ENCODE measurements around the gene CDC42BPB. TPM values are rescaled to one million over a fixed set of nuclear protein-coding genes. Genes with fewer than 3 reads are reported as not detected.
A peak's percentile ranks its signal among the peaks of the same experiment; 100 is the strongest.

Gene CDC42BPB
- total and polyA plus RNA-seq, 2 of the 4 experiments (the other 2 are of a cell fraction), result 49.1 to 81.4 TPM

GRCh38 chr14:103045371-103045869 lies 11.9 kb downstream of the CDC42BPB start:
- no peak overlapping the region for H4K91ac ChIP-seq (ENCODE audit: insufficient read depth, low read depth, low read length)
- H2BK20ac ChIP-seq (ENCODE audit: low read depth, low read length), result no peak overlapping the region
- H3K27ac ChIP-seq (ENCODE audit: insufficient read depth, low read length), result no peak overlapping the region
- no peak overlapping the region for H2BK15ac ChIP-seq (ENCODE audit: low read depth, low read length)
- TF ChIP-seq CHD1 (IDR thresholded peaks at IDR 0.05; ENCODE audit: low read depth, low read length) (no peak), RCOR1 (IDR thresholded peaks at IDR 0.05; ENCODE audit: insufficient replicate concordance, low read length) (no peak), RAD21 (IDR thresholded peaks at IDR 0.05; ENCODE audit: low read length) (no peak), CEBPB (IDR thresholded peaks at IDR 0.05; ENCODE audit: low read depth, low read length) (no peak), POLR2A (IDR thresholded peaks at IDR 0.05; ENCODE audit: low read depth, low read length) (no peak), BHLHE40 (IDR thresholded peaks at IDR 0.05; ENCODE audit: low read depth, low read length) (no peak), SMC3 (IDR thresholded peaks at IDR 0.05; ENCODE audit: low read depth, low read length) (no peak), FOS (IDR thresholded peaks at IDR 0.05; ENCODE audit: low read depth, low read length) (no peak), USF2 (IDR thresholded peaks at IDR 0.05; ENCODE audit: low read depth, low read length) (no peak), NFE2L2 (IDR thresholded peaks at IDR 0.05; ENCODE audit: low read depth, low read length) (no peak), ELK1 (IDR thresholded peaks at IDR 0.05; ENCODE audit: borderline replicate concordance, low read depth, low read length) (no peak), MAZ (IDR thresholded peaks at IDR 0.05; ENCODE audit: borderline replicate concordance, low read depth, low read length) (no peak), RFX5 (IDR thresholded peaks at IDR 0.05; ENCODE audit: low read depth, low read length) (no peak), MXI1 (IDR thresholded peaks at IDR 0.05; ENCODE audit: borderline replicate concordance, low read depth, low read length) (no peak), CTCF (conservative IDR thresholded peaks at IDR 0.05; ENCODE audit: low read depth, low read length) (no peak), MAFK (IDR thresholded peaks at IDR 0.05; ENCODE audit: low read depth, low read length) (no peak)
- ATAC-seq (ENCODE audit: low read depth) (peak; percentile 44), DNase-seq (no peak)
- no peaks in the 10 kb centered on the region for H3K9me3 ChIP-seq (ENCODE audit: control insufficient read depth, insufficient read depth, low read length)
- no peak overlapping the region for H2AK9ac ChIP-seq (replicated peaks; ENCODE audit: low read depth, low read length, poor library complexity)
- H3K4me1 ChIP-seq (ENCODE audit: control insufficient read depth, insufficient read depth, low read length), result peaks cover 1% of the 10 kb centered on the region; the same call in 1 of the 2 replicates
- WGBS, 2 experiments (ENCODE audit: extremely low coverage in 2 of 2, insufficient read length in 1 of 2), result no CpG with 5 or more reads among the region's 15 CpGs
- no peak overlapping the region for H3K4me2 ChIP-seq (ENCODE audit: low read depth, low read length)
- no peaks in the 10 kb centered on the region; the same call in none of the 2 replicates for H3K9me1 ChIP-seq (ENCODE audit: insufficient read depth, low read length)
- H2AK5ac ChIP-seq (ENCODE audit: low read depth, low read length), result no peak overlapping the region
- H3K23ac ChIP-seq (ENCODE audit: low read depth, low read length), result no peak overlapping the region
- H3K9ac ChIP-seq (ENCODE audit: low read depth, low read length), result no peak overlapping the region
- H2BK5ac ChIP-seq (ENCODE audit: low read depth, low read length, poor library complexity, severe bottlenecking), result no peak overlapping the region
- dilution Hi-C loops (cut with HindIII; ENCODE audit: low sequenced_read_pairs, unreplicated experiment) (no loop called here), intact Hi-C loops (cut with micrococcal nuclease) (no loop called here), in situ Hi-C loops (cut with MboI; ENCODE audit: low sequenced_read_pairs) (no loop called here)
- peaks cover 88% of the 10 kb centered on the region for H4K20me1 ChIP-seq (ENCODE audit: insufficient read depth, low read length)
- ChIA-PET CTCF (no interaction called here), POLR2A (ENCODE audit: unreplicated experiment) (no interaction called here)
- H2AFZ ChIP-seq (replicated peaks; ENCODE audit: low read length, poor library complexity), result no peak overlapping the region
- H3K14ac ChIP-seq (replicated peaks; ENCODE audit: low read depth, low read length), result 0 out of 2 replicates have a peak overlapping the region, but pooled peaks have one; percentile 8
- H3K36me3 ChIP-seq (ENCODE audit: control insufficient read depth, insufficient read depth, low read length), result peaks cover 8% of the 10 kb centered on the region
- no peak overlapping the region for H2BK120ac ChIP-seq (ENCODE audit: low read depth, low read length)
- H3K56ac ChIP-seq (ENCODE audit: extremely low read depth, insufficient read depth, low read length), result no peak overlapping the region
- H3K27me3 ChIP-seq (ENCODE audit: control insufficient read depth, insufficient read depth, low read length), result no peaks in the 10 kb centered on the region
- no peak overlapping the region for H3K4me3 ChIP-seq (ENCODE audit: insufficient read depth, low read depth, low read length)
- no peak overlapping the region for H4K8ac ChIP-seq (ENCODE audit: low read depth in 2 of 2, low read length in 2 of 2)
- no peak overlapping the region for H3K18ac ChIP-seq (ENCODE audit: low read depth, low read length)
- no peak overlapping the region for H3K4ac ChIP-seq (ENCODE audit: low read depth, low read length)
- H4K5ac ChIP-seq (ENCODE audit: low read depth, low read length), result no peak overlapping the region
- H3K79me1 ChIP-seq (ENCODE audit: low read depth in 1 of 2, low read length in 2 of 2), result peaks cover 16 to 65% of the 10 kb centered on the region in 2 experiments; a peak in 3 of 4 replicates
- no TSS peak for BruUV-seq (replicated peaks)
